Esophagus squamous epithelium (tissue), 5 donors: ENCODE data around the gene ITGAX. TPM values are rescaled to one million over a fixed set of nuclear protein-coding genes. Genes with fewer than 3 reads are reported as not detected.

Experiments used
- DNase-seq: peaks from one replicate; lab custom pipeline; 2025; lab: John Stamatoyannopoulos, UW
- H3K27ac ChIP-seq, 4 donors: fragments of 200-600 bp; sonication (generic); one replicate each; pipeline ENCODE4 v1.5.1; 2016 to 2019; ENCODE audit warnings: mild to moderate bottlenecking in 1 of 4
- H3K27me3 ChIP-seq, 4 donors: fragments of 200-600 bp; sonication (generic); 1 replicate in 3 of 4; 2 replicates in 1 of 4; pipeline versions ENCODE4 v1.5.1 to v1.6.0; 2017 to 2021; ENCODE audit warnings: antibody characterized with exemption in 1 of 4
- H3K36me3 ChIP-seq, 3 donors: fragments of 200-600 bp; sonication (generic); one replicate each; pipeline ENCODE4 v1.5.1; 2016 to 2019
- H3K4me1 ChIP-seq, 3 donors: fragments of 200-600 bp; sonication (generic); one replicate each; pipeline ENCODE4 v1.5.1; 2017 to 2019
- H3K4me3 ChIP-seq, 4 donors: fragments of 200-600 bp; sonication (generic); 1 replicate in 3 of 4; 2 replicates in 1 of 4; pipeline ENCODE4 v1.5.1; 2016 to 2019; ENCODE audit warnings: mild to moderate bottlenecking in 2 of 4, moderate library complexity in 1 of 4
- H3K9me3 ChIP-seq, 3 donors: fragments of 200-600 bp; sonication (generic); one replicate each; pipeline ENCODE4 v1.5.1; 2016 to 2019
- POLR2A ChIP-seq, 4 donors: fragments of 450-650 bp; IDR thresholded peaks; one replicate each; pipeline ENCODE4 v1.6.1; 2017; ENCODE audit warnings: antibody characterized with exemption in 4 of 4, mild to moderate bottlenecking in 4 of 4, moderate library complexity in 3 of 4
- WGBS, 2 donors: methylation state at CpG; one replicate each; pipeline ENCODE4 v1.1.5; 2018; 5-methylcytosine and 5-hydroxymethylcytosine counted together
- intact Hi-C: fragments of 100-400 bp; cut with DNase I; formaldehyde crosslinking; loops from one replicate; pipeline ENCODE4 v1.15.0; 2022
- total RNA-seq, 4 donors: library from RNA; depleted of rRNA; stranded (reverse); fragments of >200 nt; gene quantifications; one replicate each; pipeline ENCODE4 v1.1.0, GENCODE V29; 2016
- TF ChIP-seq, protein P1 (sequence below), 6 experiments: fragments of 450-650 bp in 4 of 6; fragments of 200-600 bp in 2 of 6; sonication (generic) in 2 of 6; IDR thresholded peaks; one replicate each; pipeline ENCODE4 v1.5.1; 2016 to 2019; ENCODE audit warnings: antibody characterized with exemption in 6 of 6, mild to moderate bottlenecking in 4 of 6, moderate library complexity in 4 of 6
- donor health status: DM: yes; HTN: yes; CAD: no.

Gene ITGAX
- total RNA-seq, 4 donors from 2014 or later: 0.82 to 4.5 (median 1.8) TPM

DNA sequence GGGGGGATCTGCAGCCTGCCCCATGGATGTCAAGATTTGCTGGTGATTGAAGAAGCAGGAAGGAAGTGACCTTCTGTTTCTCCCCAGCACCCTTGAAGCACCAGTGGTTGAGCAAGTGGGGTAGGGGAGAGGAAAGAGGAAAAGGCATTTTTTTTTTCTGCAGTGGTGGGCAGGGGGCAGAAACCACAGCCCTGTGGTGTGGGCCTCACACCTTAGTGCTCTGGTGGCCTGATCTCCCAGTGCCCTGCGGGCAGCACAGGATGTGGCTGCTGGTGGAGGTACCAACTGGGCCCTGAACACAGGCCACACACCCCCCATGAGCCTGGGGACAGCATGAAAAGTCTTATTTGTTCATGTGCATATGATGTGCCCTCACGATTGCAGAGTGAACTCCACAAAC, 45.2 kb downstream of the ITGAX start:
- peaks cover 0 to 7% (median 0%) of the 10 kb centered on the region in 3 donors for H3K9me3 ChIP-seq

DNA sequence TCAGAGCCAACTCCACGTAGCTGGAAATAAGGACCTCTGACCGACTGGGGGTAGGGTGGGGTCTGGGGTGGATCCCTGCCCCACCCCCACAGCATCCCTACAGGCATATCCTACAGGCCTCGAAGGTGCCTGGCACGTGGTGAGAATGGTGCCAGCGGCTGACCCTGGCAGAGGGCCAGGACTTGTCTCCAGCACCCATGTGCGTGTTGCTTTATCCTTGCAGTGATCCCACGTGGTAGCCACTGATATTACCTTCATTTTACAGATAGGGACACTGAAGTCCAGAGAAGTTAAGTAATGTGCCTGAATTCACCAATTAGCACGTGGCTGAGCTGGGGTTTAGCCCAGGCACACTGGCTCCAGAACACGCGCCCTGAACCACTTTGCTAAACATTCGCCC, 46.5 kb downstream of the ITGAX start:
- H3K9me3 ChIP-seq: peaks cover 0 to 7% (median 0%) of the 10 kb centered on the region in 3 donors
- no peaks in the 10 kb centered on the region for H3K4me1 ChIP-seq
- no peaks in the 10 kb centered on the region for H3K36me3 ChIP-seq
- no peak for TF ChIP-seq POLR2A (IDR thresholded peaks at IDR 0.05)
- TF ChIP-seq, protein P1, sequence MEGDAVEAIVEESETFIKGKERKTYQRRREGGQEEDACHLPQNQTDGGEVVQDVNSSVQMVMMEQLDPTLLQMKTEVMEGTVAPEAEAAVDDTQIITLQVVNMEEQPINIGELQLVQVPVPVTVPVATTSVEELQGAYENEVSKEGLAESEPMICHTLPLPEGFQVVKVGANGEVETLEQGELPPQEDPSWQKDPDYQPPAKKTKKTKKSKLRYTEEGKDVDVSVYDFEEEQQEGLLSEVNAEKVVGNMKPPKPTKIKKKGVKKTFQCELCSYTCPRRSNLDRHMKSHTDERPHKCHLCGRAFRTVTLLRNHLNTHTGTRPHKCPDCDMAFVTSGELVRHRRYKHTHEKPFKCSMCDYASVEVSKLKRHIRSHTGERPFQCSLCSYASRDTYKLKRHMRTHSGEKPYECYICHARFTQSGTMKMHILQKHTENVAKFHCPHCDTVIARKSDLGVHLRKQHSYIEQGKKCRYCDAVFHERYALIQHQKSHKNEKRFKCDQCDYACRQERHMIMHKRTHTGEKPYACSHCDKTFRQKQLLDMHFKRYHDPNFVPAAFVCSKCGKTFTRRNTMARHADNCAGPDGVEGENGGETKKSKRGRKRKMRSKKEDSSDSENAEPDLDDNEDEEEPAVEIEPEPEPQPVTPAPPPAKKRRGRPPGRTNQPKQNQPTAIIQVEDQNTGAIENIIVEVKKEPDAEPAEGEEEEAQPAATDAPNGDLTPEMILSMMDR (IDR thresholded peaks at IDR 0.05): no peak
- H3K27me3 ChIP-seq: peaks cover 0 to 9% (median 0%) of the 10 kb centered on the region in 4 donors
- intact Hi-C loops: no loop called here
- DNase-seq: no peak
- WGBS, 2 donors: 70 to 81% methylated on average over 7 to 9 of the region's 11 CpGs
- no peak overlapping the region for H3K4me3 ChIP-seq
- no peak overlapping the region for H3K27ac ChIP-seq

More for the DNA sequence above, 45.2 kb downstream of the ITGAX start:
- WGBS, 2 donors: 72 to 100% methylated on average over 1 to 2 of the region's 2 CpGs
- DNase-seq: no peak
- no peaks in the 10 kb centered on the region for H3K36me3 ChIP-seq
- intact Hi-C loops: no loop called here
- H3K27me3 ChIP-seq: peaks cover 0 to 16% (median 0%) of the 10 kb centered on the region in 4 donors
- H3K4me1 ChIP-seq: no peaks in the 10 kb centered on the region
- no peak overlapping the region for H3K4me3 ChIP-seq
- no peak overlapping the region for H3K27ac ChIP-seq
- TF ChIP-seq, protein P1 (IDR thresholded peaks at IDR 0.05): no peak
- no peak for TF ChIP-seq POLR2A (IDR thresholded peaks at IDR 0.05)

DNA sequence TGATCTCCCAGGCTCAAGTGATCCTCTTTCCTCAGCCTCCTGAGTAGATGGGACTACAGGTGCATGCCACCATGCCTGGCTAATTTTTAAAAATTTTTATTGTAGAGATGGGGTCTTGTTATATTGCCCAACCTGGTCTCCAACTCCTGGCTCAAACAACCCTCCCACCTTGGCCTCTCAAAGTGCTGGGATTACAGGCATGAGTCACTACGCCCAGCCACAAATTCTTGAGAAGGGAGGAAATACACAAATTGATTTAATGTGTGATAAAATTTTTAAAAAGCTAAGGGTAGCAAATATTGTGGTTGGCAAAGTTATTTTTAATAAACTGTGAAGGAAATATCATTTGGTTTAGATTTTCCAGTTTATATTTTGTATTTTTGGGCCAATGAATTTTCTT, 47.7 kb downstream of the ITGAX start:
- Histone ChIP-seq H3K4me3 (no peak overlapping the region), H3K27ac (no peak overlapping the region), H3K36me3 (no peaks in the 10 kb centered on the region), H3K4me1 (no peaks in the 10 kb centered on the region), H3K27me3 (peaks cover 0 to 8% (median 0%) of the 10 kb centered on the region in 4 donors), H3K9me3 (peaks cover 0 to 7% (median 0%) of the 10 kb centered on the region in 3 donors)
- intact Hi-C loops: no loop called here
- WGBS, 2 donors: 72 to 73% methylated on average over 1 of the region's 1 CpG
- TF ChIP-seq, protein P1 (IDR thresholded peaks at IDR 0.05): no peak
- no peak for TF ChIP-seq POLR2A (IDR thresholded peaks at IDR 0.05)
- no peak for DNase-seq

DNA sequence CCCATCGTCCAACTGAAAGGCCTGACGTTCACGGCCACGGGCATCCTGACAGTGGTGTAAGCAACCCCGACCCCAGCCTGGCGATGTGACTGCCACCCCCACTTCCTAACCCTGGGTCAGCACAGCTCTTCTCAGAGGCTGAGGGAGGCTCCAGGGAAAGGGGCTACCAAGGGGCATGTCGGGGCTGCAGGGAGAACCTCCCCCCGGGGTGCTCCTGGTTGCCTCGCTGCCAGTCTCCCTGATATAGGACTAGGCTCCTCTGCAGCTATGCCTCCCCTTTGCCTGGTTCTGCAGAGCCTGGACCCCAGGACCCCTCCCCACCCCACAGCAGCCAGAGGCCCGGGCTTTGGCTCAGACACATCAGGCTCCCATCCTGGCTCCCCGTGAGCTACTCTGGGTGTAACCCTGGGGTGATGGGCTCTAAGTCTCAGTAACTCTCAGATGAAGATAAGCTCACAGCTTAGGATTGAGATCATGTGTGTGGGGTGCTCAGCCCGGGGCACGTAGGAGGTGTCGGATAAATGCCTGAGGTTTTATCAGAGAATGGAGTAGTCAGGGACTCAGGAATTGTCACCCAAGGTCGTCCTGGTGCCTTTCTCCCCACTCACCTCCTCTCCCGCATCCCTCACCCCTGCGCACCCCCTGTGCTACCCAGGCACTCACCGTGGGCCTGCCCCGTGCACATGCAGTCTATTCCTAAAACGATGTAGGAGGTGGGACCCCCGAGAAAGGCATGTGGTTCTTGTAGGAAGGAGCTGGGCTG, 48.8 kb downstream of the ITGAX start:
- DNase-seq: no peak
- Histone ChIP-seq H3K27me3 (peaks cover 0 to 8% (median 0%) of the 10 kb centered on the region in 4 donors), H3K9me3 (peaks cover 0 to 7% (median 0%) of the 10 kb centered on the region in 3 donors), H3K27ac (no peak overlapping the region), H3K36me3 (no peaks in the 10 kb centered on the region), H3K4me3 (no peak overlapping the region), H3K4me1 (no peaks in the 10 kb centered on the region)
- intact Hi-C loops: no loop called here
- TF ChIP-seq, protein P1 (IDR thresholded peaks at IDR 0.05): no peak
- no peak for TF ChIP-seq POLR2A (IDR thresholded peaks at IDR 0.05)
- 78 to 81% methylated on average over 9 to 12 of the region's 21 CpGs for WGBS, 2 donors

DNA sequence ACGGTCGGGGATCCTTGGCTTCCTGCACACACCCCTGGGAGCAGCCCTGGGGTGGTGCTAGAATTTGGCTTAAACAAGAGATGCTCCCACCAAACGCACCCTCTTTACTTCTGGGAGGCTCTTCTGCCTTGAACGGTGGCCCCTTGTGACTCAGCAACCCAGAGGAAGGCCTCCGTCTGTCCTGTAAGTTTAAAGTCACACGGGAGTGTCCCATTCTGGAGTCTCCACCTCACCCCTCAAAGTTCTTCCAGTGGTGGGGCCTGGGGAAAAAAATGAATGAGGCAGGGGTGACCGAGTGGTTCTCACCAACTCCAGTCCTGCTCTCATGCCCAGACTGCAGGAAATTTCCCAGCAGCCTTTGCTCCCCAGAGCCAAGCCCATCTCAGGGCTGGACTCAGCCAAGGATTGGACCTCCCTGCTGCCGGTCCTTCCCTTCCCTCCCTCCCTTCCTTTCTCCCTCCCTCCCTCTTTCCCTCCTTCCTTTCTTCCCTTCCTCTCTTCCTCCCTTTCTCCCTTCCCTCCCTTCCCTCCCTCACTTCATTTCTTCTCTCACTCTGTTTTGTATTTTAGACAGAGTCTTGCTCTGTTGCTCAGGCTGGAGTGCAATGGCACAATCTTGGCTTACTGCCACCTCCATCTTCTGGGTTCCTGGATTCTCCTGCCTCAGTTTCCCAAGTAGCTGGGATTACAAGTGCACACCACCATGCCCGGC, 49.5 kb downstream of the ITGAX start:
- no peak overlapping the region for H3K4me3 ChIP-seq
- peaks cover 0 to 3% (median 0%) of the 10 kb centered on the region in 3 donors for H3K9me3 ChIP-seq
- DNase-seq: no peak
- no peaks in the 10 kb centered on the region for H3K4me1 ChIP-seq
- 55 to 63% methylated on average over 5 to 7 of the region's 9 CpGs for WGBS, 2 donors
- H3K27ac ChIP-seq: no peak overlapping the region
- H3K36me3 ChIP-seq: no peaks in the 10 kb centered on the region
- intact Hi-C loops: no loop called here
- no peak for TF ChIP-seq POLR2A (IDR thresholded peaks at IDR 0.05)
- TF ChIP-seq, protein P1 (IDR thresholded peaks at IDR 0.05): no peak
- H3K27me3 ChIP-seq: peaks cover 0 to 8% (median 0%) of the 10 kb centered on the region in 4 donors
